Amygdala (tissue), 56 donors: Measurements from ENCODE around the gene EXOSC1.
A peak's percentile ranks its signal among the peaks of the same experiment; 100 is the strongest.
"Not testable (repeated sequence)": the region's sequence is repeated elsewhere in the genome, so short reads cannot be mapped to it uniquely, and the experiment has no call there.

Source experiments
- DNase-seq, 56 donors: peaks; one replicate each; lab custom pipeline; 2025; lab: John Stamatoyannopoulos, UW

EXOSC1 gene

GRCh38 chr10:97445722-97446639 lies at the start of gene EXOSC1, which contains the start of gene ZDHHC16:
EXOSC1 (minus strand) TSS chr10:97446006; CDS start chr10:97445985, 21 bp downstream.
ZDHHC16 (plus strand) TSS chr10:97446175; CDS start chr10:97451676, 5,501 bp downstream.
- peak; percentile 49 to 98 (median 90) for DNase-seq

GRCh38 chr10:97494863-97495506 lies 49.2 kb upstream of the EXOSC1 start:
- no peak for DNase-seq

- peak in 18 of 56 donors; percentile 8 to 70 (median 26) for DNase-seq
Observed at GRCh38 chr10:97494151-97494550, 48.3 kb upstream of the EXOSC1 start.

GRCh38 chr10:97490592-97490991 lies 44.8 kb upstream of the EXOSC1 start:
- DNase-seq = peak in 33 of 56 donors; percentile 10 to 77 (median 37)

GRCh38 chr10:97485647-97486281 lies 40.0 kb upstream of the EXOSC1 start:
- DNase-seq = no peak

- DNase-seq = no peak
Observed at GRCh38 chr10:97483921-97484320, 38.1 kb upstream of the EXOSC1 start.

- no peak for DNase-seq
Observed at GRCh38 chr10:97483506-97483905, 37.7 kb upstream of the EXOSC1 start.

GRCh38 chr10:97482381-97482780 lies 36.6 kb upstream of the EXOSC1 start:
- DNase-seq = no peak

GRCh38 chr10:97481071-97481470 lies 35.3 kb upstream of the EXOSC1 start:
- DNase-seq = no peak

- no peak for DNase-seq
Observed at GRCh38 chr10:97479939-97480338, 34.1 kb upstream of the EXOSC1 start.

GRCh38 chr10:97479410-97479809 lies 33.6 kb upstream of the EXOSC1 start:
- DNase-seq = not testable (repeated sequence)

- DNase-seq = no peak
Observed at GRCh38 chr10:97475936-97476594, 30.3 kb upstream of the EXOSC1 start.

GRCh38 chr10:97474918-97475317 lies 29.1 kb upstream of the EXOSC1 start:
- no peak for DNase-seq

GRCh38 chr10:97468781-97469180 lies 23.0 kb upstream of the EXOSC1 start:
- not testable (repeated sequence) for DNase-seq

- no peak for DNase-seq
Observed at GRCh38 chr10:97468162-97468561, 22.4 kb upstream of the EXOSC1 start.

GRCh38 chr10:97466755-97467154 lies 20.9 kb upstream of the EXOSC1 start:
- DNase-seq = no peak

GRCh38 chr10:97465982-97466381 lies 20.2 kb upstream of the EXOSC1 start:
- DNase-seq = no peak

GRCh38 chr10:97464226-97464625 lies 18.4 kb upstream of the EXOSC1 start:
- DNase-seq = no peak

GRCh38 chr10:97463363-97464132 lies 17.7 kb upstream of the EXOSC1 start:
- DNase-seq = peak in 16 of 56 donors; percentile 3 to 47 (median 13)

GRCh38 chr10:97462309-97462708 lies 16.5 kb upstream of the EXOSC1 start:
- DNase-seq = no peak
